GM12878 (cell line): ENCODE results near the gene CAPSL. TPM values are rescaled to one million over a fixed set of nuclear protein-coding genes. Genes with fewer than 3 reads are reported as not detected.

ENCODE experiments used
- ASH2L ChIP-seq: fragments of 300-600, 200-600 bp; sonication (generic); IDR thresholded peaks from 2 replicates; pipeline ENCODE4 v1.6.1; 2017; ENCODE audit warnings: low read depth, mild to moderate bottlenecking, borderline replicate concordance
- ATF7 ChIP-seq: fragments of 450-650 bp; IDR thresholded peaks from 2 replicates; pipeline ENCODE4 v1.6.1; 2016; ENCODE audit warnings: low read depth, mild to moderate bottlenecking
- EGR1 ChIP-seq, 2 experiments: IDR thresholded peaks; 1 replicate in 1 of 2; 2 replicates in 1 of 2; pipeline ENCODE4 v1.6.1; 2011 to 2012; ENCODE audit warnings: low read depth in 2 of 2, low read length in 2 of 2, borderline replicate concordance in 1 of 2, mild to moderate bottlenecking in 1 of 2, moderate library complexity in 1 of 2
- ESRRA ChIP-seq: IDR thresholded peaks from 2 replicates; pipeline ENCODE4 v1.6.1; 2012; ENCODE audit warnings: mild to moderate bottlenecking, low read length, improper control_type of control experiment
- FOS ChIP-seq: IDR thresholded peaks from 3 replicates; pipeline ENCODE4 v1.6.1; 2011; ENCODE audit warnings: borderline replicate concordance; ENCODE audit not compliant: insufficient read length; ENCODE audit errors: extremely low read depth
- JUNB ChIP-seq: IDR thresholded peaks from 2 replicates; pipeline ENCODE4 v1.6.1; 2016; ENCODE audit warnings: antibody characterized with exemption, mild to moderate bottlenecking
- JUND ChIP-seq: IDR thresholded peaks from 2 replicates; pipeline ENCODE4 v1.6.1; 2012; ENCODE audit warnings: low read depth, mild to moderate bottlenecking, low read length, improper control_type of control experiment, moderate library complexity
- MAX ChIP-seq: IDR thresholded peaks from 2 replicates; pipeline ENCODE4 v1.6.1; 2012; ENCODE audit warnings: low read depth, low read length, improper control_type of control experiment
- MLLT1 ChIP-seq: fragments of 450-650 bp; IDR thresholded peaks from 2 replicates; pipeline ENCODE4 v1.6.1; 2016; ENCODE audit warnings: mild to moderate bottlenecking
- MXI1 ChIP-seq: fragments of 150-350 bp; IDR thresholded peaks from 2 replicates; pipeline ENCODE4 v1.6.1; 2011; ENCODE audit warnings: low read depth, mild to moderate bottlenecking, inconsistent platforms, low read length, improper control_type of control experiment
- NBN ChIP-seq: fragments of 450-650 bp; IDR thresholded peaks from 2 replicates; pipeline ENCODE4 v1.6.1; 2016
- NFXL1 ChIP-seq: fragments of 450-650 bp; IDR thresholded peaks from 2 replicates; pipeline ENCODE4 v1.6.1; 2017; ENCODE audit warnings: antibody characterized with exemption, mild to moderate bottlenecking, borderline replicate concordance
- NR2F1 ChIP-seq: fragments of 450-650 bp; conservative IDR thresholded peaks from 2 replicates; pipeline ENCODE4 v1.6.1; 2017; ENCODE audit warnings: mild to moderate bottlenecking
- POU2F2 ChIP-seq: IDR thresholded peaks from 3 replicates; pipeline ENCODE4 v1.6.1; 2011; ENCODE audit warnings: low read depth, mild to moderate bottlenecking, low read length, borderline replicate concordance
- PRDM15 ChIP-seq: fragments of 450-650 bp; formaldehyde crosslinking; IDR thresholded peaks from 2 replicates; pipeline ENCODE4 v1.4.0; 2020; ENCODE audit warnings: mild to moderate bottlenecking, moderate library complexity
- RELA ChIP-seq: fragments of 450-650 bp; IDR thresholded peaks from 2 replicates; pipeline ENCODE4 v1.8.0; 2014; ENCODE audit warnings: borderline replicate concordance; ENCODE audit not compliant: partially characterized antibody
- SIX5 ChIP-seq: IDR thresholded peaks from 2 replicates; pipeline ENCODE4 v1.6.1; 2011; ENCODE audit warnings: mild to moderate bottlenecking, low read depth, low read length, moderate library complexity; ENCODE audit not compliant: severe bottlenecking
- SMC3 ChIP-seq: IDR thresholded peaks from 2 replicates; pipeline ENCODE4 v1.6.1; 2011; ENCODE audit warnings: low read length, improper control_type of control experiment, borderline replicate concordance
- ZBED1 ChIP-seq: IDR thresholded peaks from 2 replicates; pipeline ENCODE4 v1.6.1; 2016; ENCODE audit warnings: borderline replicate concordance
- ZNF24 ChIP-seq: fragments of 450-650 bp; IDR thresholded peaks from 2 replicates; pipeline ENCODE4 v1.6.1; 2017; ENCODE audit warnings: antibody characterized with exemption, mild to moderate bottlenecking
- polyA plus RNA-seq, 11 experiments: library from polyadenylated mRNA; depleted of rRNA in 4 of 11; unstranded in 6 of 11; stranded (reverse) in 5 of 11; fragments of >200 nt; fragmentation: Nextera tagmentation in 4 of 11; fragmentation: Illumina TruSeq in 1 of 11; extraction: Ambion mirVana in 4 of 11; extraction: Trizol in 1 of 11; gene quantifications; 1 replicate in 1 of 11; 2 replicates in 10 of 11; pipeline versions ENCODE4 v1.2.1 to v1.2.3, GENCODE V29; 2011 to 2016; ENCODE audit warnings: inconsistent platforms in 2 of 11, missing spikeins in 2 of 11, low read depth in 1 of 11
- total RNA-seq, 4 experiments: library from RNA; depleted of rRNA in 3 of 4; stranded (reverse); fragments of >200 nt in 3 of 4; fragmentation: Illumina TruSeq in 1 of 4; extraction: Trizol in 1 of 4; gene quantifications; 2 replicates each; pipeline versions ENCODE4 v1.2.1 to v1.2.3, GENCODE V29; 2013 to 2021
- TF ChIP-seq, protein P1 (sequence below): IDR thresholded peaks from 2 replicates; pipeline ENCODE4 v1.6.1; 2012; ENCODE audit warnings: improper control_type of control experiment, low read depth, low read length; ENCODE audit not compliant: insufficient replicate concordance

The CAPSL gene
- total and polyA plus RNA-seq, 10 of the 15 experiments (the other 5 are each of a cell fraction or from before 2014, with no cell fraction given), result 0.19 to 0.57 (median 0.20) TPM; not detected in 7

DNA sequence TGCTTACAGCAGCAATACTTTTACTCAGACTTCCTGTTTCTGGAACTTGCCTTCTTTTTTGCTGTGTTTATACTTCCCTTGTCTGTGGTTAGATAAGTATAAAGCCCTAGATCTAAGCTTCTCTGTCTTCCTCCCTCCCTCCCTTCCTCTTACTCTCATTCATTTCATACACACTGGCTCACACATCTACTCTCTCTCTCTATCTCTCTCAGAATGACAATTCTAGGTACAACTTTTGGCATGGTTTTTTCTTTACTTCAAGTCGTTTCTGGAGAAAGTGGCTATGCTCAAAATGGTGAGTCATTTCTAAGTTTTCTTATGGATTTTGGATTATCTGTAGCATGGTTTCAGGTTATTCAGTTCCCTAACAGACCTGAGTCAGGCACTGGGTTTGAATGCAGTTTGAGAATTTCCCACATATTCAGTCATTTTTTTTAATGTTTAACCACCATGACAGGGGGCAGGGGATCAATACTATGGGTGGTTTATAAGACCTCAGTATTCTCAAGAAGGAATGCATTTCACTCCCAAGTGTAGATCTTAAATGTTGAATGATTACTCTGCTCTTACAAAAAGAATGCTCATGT lies 81.6 kb downstream of the CAPSL start, which contains the start of gene IL7R (continued):
- no peak for TF ChIP-seq PRDM15 (CRISPR knock-in tag)
- TF ChIP-seq NFXL1, result no peak
- TF ChIP-seq MXI1, result no peak
- TF ChIP-seq JUNB, result peak; percentile 74
- no peak for TF ChIP-seq ZBED1
- 0 out of 2 replicates have a peak, but pooled peaks have one; percentile 15 for TF ChIP-seq MLLT1
- TF ChIP-seq, protein P1, sequence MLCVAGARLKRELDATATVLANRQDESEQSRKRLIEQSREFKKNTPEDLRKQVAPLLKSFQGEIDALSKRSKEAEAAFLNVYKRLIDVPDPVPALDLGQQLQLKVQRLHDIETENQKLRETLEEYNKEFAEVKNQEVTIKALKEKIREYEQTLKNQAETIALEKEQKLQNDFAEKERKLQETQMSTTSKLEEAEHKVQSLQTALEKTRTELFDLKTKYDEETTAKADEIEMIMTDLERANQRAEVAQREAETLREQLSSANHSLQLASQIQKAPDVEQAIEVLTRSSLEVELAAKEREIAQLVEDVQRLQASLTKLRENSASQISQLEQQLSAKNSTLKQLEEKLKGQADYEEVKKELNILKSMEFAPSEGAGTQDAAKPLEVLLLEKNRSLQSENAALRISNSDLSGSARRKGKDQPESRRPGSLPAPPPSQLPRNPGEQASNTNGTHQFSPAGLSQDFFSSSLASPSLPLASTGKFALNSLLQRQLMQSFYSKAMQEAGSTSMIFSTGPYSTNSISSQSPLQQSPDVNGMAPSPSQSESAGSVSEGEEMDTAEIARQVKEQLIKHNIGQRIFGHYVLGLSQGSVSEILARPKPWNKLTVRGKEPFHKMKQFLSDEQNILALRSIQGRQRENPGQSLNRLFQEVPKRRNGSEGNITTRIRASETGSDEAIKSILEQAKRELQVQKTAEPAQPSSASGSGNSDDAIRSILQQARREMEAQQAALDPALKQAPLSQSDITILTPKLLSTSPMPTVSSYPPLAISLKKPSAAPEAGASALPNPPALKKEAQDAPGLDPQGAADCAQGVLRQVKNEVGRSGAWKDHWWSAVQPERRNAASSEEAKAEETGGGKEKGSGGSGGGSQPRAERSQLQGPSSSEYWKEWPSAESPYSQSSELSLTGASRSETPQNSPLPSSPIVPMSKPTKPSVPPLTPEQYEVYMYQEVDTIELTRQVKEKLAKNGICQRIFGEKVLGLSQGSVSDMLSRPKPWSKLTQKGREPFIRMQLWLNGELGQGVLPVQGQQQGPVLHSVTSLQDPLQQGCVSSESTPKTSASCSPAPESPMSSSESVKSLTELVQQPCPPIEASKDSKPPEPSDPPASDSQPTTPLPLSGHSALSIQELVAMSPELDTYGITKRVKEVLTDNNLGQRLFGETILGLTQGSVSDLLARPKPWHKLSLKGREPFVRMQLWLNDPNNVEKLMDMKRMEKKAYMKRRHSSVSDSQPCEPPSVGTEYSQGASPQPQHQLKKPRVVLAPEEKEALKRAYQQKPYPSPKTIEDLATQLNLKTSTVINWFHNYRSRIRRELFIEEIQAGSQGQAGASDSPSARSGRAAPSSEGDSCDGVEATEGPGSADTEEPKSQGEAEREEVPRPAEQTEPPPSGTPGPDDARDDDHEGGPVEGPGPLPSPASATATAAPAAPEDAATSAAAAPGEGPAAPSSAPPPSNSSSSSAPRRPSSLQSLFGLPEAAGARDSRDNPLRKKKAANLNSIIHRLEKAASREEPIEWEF, result peak; percentile 50
- no peak for TF ChIP-seq ZNF24
- TF ChIP-seq ATF7, result 0 out of 2 replicates have a peak, but pooled peaks have one; percentile 27
- no peak for TF ChIP-seq SMC3
- no peak for TF ChIP-seq MAX
- TF ChIP-seq NBN, result 0 out of 2 replicates have a peak, but pooled peaks have one; percentile 67
- TF ChIP-seq JUND, result no peak
- no peak for TF ChIP-seq ESRRA
- no peak for TF ChIP-seq EGR1 (IDR thresholded peaks at IDR 0.05; ENCODE audit: borderline replicate concordance in 1 of 2, low read depth in 2 of 2, low read length in 2 of 2)
- TF ChIP-seq SIX5, result no peak
- TF ChIP-seq POU2F2, result no peak
- no peak for TF ChIP-seq ASH2L
- no peak for TF ChIP-seq FOS
- no peak for TF ChIP-seq RELA
- TF ChIP-seq NR2F1, result no peak; the same call in 1 of the 2 replicates
